Nephron (organoid): ENCODE results near the gene KRTAP9-9.

Source experiments
- H3K27ac Mint-ChIP-seq, 3 experiments: 2 replicates each; pipeline ENCODE4 v1.8.0; 2020; ENCODE audit warnings: mixed read lengths in 3 of 3, mild to moderate bottlenecking in 2 of 3, moderate library complexity in 1 of 3
- H3K27me3 Mint-ChIP-seq: 2 replicates; pipeline ENCODE4 v1.8.0; 2021; ENCODE audit warnings: low read depth, mild to moderate bottlenecking, moderate library complexity, mixed read lengths
- H3K36me3 Mint-ChIP-seq: 2 replicates; pipeline ENCODE4 v1.8.0; 2020; ENCODE audit warnings: low read depth, mixed read lengths
- H3K4me1 Mint-ChIP-seq: 2 replicates; pipeline ENCODE4 v1.8.0; 2020; ENCODE audit warnings: mixed read lengths
- H3K4me3 Mint-ChIP-seq, 3 experiments: 2 replicates each; pipeline ENCODE4 v1.8.0; 2020; ENCODE audit warnings: mild to moderate bottlenecking in 3 of 3, mixed read lengths in 3 of 3, moderate library complexity in 2 of 3
- H3K9me3 Mint-ChIP-seq: 2 replicates; pipeline ENCODE4 v1.8.0; 2020; ENCODE audit warnings: mixed read lengths
- CTCF ChIP-seq, 3 experiments: fragments of 200-600 bp; sonication (generic); IDR thresholded peaks; one replicate each; pipeline ENCODE4 v1.5.0; 2021; ENCODE audit warnings: antibody characterized with exemption in 3 of 3; ENCODE audit not compliant: unreplicated experiment in 3 of 3

KRTAP9-9 gene

GRCh38 chr17:41301916-41302901 lies 47.0 kb downstream of the KRTAP9-9 start, which contains the start of gene KRTAP29-1:
KRTAP29-1 (minus strand) TSS chr17:41302851; CDS start chr17:41302851, 0 bp downstream.
- peaks cover 3% of the 10 kb centered on the region for H3K9me3 Mint-ChIP-seq
- no peak for TF ChIP-seq CTCF (IDR thresholded peaks at IDR 0.05; ENCODE audit: unreplicated experiment in 3 of 3)
- H3K4me3 Mint-ChIP-seq = no peak within 1 kb of the TSS
- H3K4me1 Mint-ChIP-seq = no peaks in the 10 kb centered on the region
- no peaks in the 10 kb centered on the region for H3K36me3 Mint-ChIP-seq
- H3K27me3 Mint-ChIP-seq = peaks cover 4% of the 10 kb centered on the region
- no peak within 1 kb of the TSS for H3K27ac Mint-ChIP-seq

GRCh38 chr17:41302981-41303380 lies 47.8 kb downstream of the KRTAP9-9 start:
- Mint-ChIP-seq H3K4me1 (peaks cover 5% of the 10 kb centered on the region), H3K27ac (no peak overlapping the region), H3K36me3 (no peaks in the 10 kb centered on the region), H3K9me3 (peaks cover 3% of the 10 kb centered on the region), H3K4me3 (no peak overlapping the region), H3K27me3 (peaks cover 9% of the 10 kb centered on the region)
- no peak for TF ChIP-seq CTCF (IDR thresholded peaks at IDR 0.05; ENCODE audit: unreplicated experiment in 3 of 3)

- Mint-ChIP-seq H3K4me3 (no peak overlapping the region), H3K36me3 (no peaks in the 10 kb centered on the region), H3K4me1 (peaks cover 10% of the 10 kb centered on the region), H3K27me3 (peaks cover 14% of the 10 kb centered on the region), H3K27ac (no peak overlapping the region), H3K9me3 (peaks cover 3% of the 10 kb centered on the region)
- TF ChIP-seq CTCF (IDR thresholded peaks at IDR 0.05; ENCODE audit: unreplicated experiment in 3 of 3) = no peak
Measured at GRCh38 chr17:41304091-41304490, 48.9 kb downstream of the KRTAP9-9 start.
